Skin of body (tissue), 2 donors: ENCODE measurements around the gene SCUBE1. TPM values are rescaled to one million over a fixed set of nuclear protein-coding genes. Genes with fewer than 3 reads are reported as not detected.
A peak's percentile ranks its signal among the peaks of the same experiment; 100 is the strongest.

Experiments used
- DNase-seq: peaks from one replicate; lab custom pipeline; 2025; lab: John Stamatoyannopoulos, UW
- total RNA-seq: library from RNA; depleted of rRNA; stranded (reverse); fragments of >200 nt; gene quantifications from one replicate; pipeline ENCODE4 v1.2.3, GENCODE V29; 2014

The SCUBE1 gene
- total RNA-seq, 1 donor from 2014 or later: 0.20 TPM

GRCh38 chr22:43202756-43203410 is 140.3 kb downstream of the SCUBE1 start:
- DNase-seq: no peak

- no peak for DNase-seq
Measured at GRCh38 chr22:43202326-43202725, 140.8 kb downstream of the SCUBE1 start.

DNA sequence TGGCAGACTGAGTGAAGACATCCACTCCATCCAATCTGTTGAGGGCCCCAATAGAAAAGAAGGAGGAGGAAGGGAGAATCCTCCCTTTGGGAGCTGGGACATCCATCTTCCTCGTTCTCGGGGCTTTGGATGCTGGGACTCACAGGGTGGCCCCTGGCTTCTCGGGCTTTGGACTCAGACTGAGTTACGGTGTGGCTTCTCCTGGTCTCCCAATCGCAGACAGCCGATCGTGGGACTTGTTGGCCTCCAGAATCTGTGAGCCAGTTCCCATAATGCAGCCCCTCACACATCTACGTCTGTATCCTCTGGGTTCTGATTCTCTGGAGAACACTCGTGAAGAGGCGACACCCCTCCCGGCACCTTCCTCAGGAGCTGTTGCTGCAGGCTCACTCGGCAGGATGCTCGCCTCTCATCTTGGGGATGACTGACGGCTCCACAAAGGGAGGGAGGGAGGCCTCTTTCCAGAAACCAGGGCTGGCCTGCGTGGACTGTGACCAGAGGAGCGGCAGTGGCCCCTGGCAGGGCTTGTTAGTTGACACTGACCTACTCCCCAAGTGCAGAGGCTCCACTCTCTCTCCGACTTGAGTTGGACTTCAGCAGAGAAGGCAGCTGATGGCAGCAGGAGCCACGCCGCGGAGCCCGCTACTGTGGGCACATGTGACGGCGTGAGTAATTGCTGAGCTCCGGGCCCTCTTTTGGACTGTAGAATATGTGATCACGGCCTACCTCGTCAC is 141.5 kb downstream of the SCUBE1 start:
- DNase-seq: no peak

- no peak for DNase-seq
Measured at GRCh38 chr22:43200555-43200954, 142.6 kb downstream of the SCUBE1 start.

DNA sequence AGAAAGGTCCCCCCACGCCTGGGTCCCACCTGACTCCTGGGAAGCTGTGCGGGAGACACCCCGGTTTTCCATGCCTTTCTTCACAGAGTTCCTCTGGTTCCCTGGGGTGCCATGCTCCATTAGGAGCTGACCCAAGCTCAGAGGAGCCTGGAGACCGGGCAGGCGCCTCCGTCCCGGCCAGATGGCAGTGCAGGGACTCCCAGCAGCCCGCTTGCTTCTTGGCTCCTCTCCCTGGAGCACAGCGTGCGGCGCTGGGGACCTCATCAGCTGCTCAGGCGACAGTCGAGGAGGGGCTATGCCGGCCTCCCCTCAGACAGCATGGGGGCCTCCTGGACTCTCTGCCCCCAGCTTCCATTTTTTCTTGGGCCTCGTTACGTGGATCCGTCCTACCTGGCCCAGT is 143.1 kb downstream of the SCUBE1 start:
- no peak for DNase-seq

GRCh38 chr22:43199541-43199940 is 143.6 kb downstream of the SCUBE1 start:
- no peak for DNase-seq

DNA sequence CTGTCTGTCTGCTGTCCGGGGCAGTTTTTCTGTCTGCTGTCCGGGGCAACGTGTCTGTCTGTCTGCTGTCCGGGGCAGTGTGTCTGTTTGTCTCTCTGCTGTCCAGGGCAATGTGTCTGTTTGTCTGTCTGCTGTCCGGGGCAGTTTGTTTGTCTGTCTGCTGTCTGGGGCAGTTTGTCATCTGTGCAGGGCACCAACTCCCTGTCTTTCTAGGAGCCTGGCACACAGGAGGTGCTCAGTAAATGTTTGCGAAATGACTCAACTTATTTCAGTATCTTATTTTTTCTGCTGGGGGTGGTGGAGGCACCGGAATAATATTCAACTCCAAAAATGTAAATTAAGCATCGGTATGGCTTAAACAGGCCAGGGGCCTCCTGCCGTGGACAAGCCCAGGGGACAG is 144.2 kb downstream of the SCUBE1 start:
- DNase-seq: no peak

DNA sequence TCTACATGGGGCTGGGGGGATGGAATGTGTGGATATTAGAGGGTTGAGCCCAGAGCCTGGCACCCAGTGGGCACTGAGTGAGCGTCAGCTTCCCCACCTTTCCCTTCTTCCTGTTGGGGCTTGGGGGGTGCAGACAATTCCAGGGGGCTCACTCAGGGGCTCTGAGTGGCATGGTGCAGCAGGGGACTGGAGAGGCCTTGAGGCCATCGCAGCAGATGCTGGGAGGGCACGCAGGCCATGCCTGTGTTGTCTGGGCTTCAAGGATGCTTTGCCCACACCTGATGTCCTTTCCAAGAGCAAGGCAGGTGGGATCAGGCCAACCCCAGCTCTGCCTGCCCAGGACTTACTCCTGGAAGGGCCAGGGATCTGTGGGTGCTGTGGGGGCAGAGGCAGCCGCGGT is 145.0 kb downstream of the SCUBE1 start:
- DNase-seq: no peak

DNA sequence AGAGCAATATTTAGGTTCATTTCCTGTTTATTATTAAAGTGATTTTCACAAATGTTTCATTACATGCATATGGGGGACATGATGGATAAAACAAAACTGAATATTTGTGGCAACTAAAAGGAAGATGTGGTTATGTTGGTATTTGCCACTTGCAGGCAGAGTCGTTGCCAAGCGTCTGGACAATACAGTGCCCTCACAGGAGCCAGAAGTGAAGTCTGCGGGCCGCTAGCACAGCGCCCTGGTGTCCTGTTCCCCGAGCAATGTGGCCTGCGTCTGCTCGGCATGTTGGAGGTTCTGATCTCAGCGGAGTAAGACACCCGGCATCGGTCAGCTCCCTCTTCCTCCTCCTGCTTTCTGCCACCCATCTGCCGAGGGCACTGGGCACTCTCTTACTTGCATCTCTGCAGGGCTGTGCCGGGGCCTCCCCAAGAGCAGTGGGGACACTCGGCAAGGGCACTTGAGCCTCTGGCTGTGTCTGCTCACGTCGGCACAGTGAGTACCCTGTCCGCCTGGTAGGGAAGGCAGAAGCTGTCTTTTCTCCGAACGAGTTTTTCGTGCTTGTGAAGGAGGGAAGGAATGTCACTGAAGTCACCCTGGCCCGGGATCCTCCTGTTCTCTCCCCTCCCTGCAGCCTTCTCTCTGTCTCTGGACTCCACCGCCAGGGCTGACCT is 145.8 kb downstream of the SCUBE1 start:
- no peak for DNase-seq

- no peak for DNase-seq
Measured at GRCh38 chr22:43191831-43192230, 151.3 kb downstream of the SCUBE1 start.

- DNase-seq: peak; percentile 9
Measured at GRCh38 chr22:43188829-43189545, 154.2 kb downstream of the SCUBE1 start.

DNA sequence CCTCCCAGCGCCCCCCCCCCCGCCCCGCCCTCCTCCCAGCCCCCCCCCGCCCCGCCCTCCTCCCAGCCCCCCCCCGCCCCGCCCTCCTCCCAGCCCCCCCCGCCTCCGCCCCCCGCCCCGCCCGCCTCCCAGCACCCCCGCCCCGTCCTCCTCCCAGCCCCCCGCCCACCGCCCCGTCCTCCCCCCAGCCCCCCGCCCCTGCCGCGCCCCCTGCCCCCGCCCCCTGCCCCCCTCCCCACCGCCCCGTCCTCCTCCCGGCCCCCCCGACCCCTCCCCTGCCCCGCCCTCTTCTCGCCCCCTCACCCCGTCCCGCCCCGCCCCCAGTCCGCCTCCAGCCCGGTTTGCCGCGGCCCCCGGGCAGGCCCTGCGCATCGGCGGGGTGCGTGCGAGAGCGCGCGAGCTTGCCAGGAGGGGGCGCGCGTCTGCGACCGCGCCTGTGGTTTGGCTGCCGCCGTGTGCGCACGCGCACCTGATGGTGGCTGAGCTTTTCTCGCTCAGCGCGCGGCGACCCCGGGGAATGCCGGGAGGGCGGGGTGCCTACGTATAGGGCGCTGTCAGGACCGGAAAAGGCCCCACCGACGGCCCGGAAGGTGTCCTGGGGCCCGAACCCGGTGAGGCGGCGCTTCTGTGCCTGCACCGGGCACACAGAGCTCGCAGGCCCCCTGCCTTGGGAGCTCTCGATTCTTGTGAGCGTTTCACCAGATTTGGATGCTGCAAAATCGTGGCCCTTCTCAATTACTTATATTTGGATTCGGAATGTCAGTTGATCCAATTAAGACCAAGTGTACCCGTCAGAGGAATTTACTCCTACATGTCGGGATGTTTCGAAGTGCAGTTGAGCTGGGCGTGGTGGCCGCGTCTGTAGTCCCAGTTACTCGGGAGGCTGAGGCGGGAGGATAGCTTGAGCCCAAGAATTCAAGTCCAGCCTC is 155.7 kb downstream of the SCUBE1 start:
- peak; percentile 97 for DNase-seq

GRCh38 chr22:43186272-43187170 is 156.7 kb downstream of the SCUBE1 start, which contains the start of gene TTLL12:
Gene TTLL12 (minus strand): TSS chr22:43187134. CDS start chr22:43187069, 65 bp downstream.
- peak; percentile 29 for DNase-seq

DNA sequence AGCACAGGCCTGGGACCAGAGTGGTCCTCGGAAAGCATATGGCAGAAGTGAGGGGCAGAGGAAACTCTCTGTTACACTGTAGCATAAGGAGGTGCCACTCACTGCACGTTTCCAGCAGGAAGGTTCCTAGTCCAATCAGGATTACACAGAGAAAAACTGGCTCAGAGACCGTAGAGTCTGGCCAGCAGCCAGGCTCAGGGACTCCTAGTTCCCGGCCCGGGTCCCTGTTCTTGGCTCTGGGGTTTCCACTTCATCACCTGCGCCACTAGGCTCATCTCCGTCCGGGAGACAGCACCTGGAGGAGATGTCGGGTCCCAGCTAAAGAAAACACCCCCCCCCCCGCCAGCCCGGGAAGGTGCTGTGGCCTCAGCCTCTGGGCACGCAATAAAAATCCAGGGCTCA is 157.3 kb downstream of the SCUBE1 start:
- no peak for DNase-seq

DNA sequence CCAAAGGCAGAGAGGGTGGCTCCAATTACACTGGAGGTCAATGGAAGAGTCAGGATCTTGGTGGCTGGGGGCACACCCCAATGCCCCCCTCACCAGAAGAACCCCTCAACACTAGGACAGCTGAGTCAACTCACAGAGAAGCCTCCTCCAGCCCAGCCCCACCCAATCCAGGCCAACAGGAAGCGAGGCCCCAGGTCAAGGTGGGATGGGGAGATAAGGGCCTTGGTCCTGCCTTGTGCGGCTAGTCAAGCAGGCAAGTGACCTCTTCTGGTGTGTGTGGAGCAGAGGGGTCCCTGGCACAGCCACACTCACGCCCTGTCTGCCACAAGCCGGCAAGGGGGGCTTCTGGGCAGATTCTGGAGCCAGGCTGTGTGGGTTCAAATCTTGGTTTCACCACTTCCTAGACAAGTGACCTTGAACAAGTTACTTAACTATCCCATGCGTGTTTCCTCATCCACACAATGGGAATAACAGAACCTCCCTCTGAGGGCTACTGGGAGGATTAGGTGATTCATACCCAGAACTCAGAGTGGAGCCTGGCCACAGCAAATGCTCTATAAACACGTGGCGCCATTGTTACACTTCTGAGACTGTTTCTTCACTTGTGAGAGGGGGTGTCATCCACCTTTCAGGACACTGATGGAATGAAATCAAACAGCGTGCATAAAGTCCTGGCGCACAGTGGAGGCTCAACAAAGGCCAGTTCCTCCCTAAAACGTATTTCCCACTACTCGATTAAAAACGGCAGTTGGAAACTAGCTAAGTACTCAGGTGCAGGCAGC is 159.5 kb downstream of the SCUBE1 start:
- no peak for DNase-seq

- no peak for DNase-seq
Measured at GRCh38 chr22:43182726-43183125, 160.4 kb downstream of the SCUBE1 start.

DNA sequence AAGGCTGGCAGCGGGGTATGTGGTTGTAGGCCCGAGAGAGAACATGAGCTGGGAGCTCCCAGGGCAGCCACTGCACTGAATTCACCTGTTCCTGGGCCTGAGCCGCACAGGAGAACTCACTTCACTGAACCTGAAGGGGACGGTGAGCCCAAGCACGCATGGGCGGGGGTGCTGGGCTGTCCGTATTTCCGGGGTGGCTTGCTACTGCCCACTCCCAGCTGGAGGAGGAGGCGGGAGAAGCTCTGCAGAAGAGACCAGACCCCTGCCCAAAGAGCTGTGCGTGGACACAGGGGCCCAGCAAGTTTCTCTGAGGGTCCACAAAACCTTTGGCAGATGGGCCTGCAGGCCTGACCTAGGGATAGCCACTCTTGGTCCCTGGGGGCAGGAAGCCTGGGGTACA is 161.1 kb downstream of the SCUBE1 start:
- no peak for DNase-seq

GRCh38 chr22:43181321-43182076 is 161.7 kb downstream of the SCUBE1 start:
- no peak for DNase-seq
